ENCODE results near the gene C2orf72. TPM values are rescaled to one million over a fixed set of nuclear protein-coding genes. Genes with fewer than 3 reads are reported as not detected.

The C2orf72 gene
- 0.33 TPM in 1 of 2 replicates, not detected in the other for total RNA-seq
- polyA plus RNA-seq, result 0.09 and 1.9 TPM in 2 replicates
- 0.16 and 1.3 TPM in 2 replicates for polyA plus RNA-seq (2012)
- polyA minus RNA-seq (ENCODE audit: low replicate concordance), result 3.0 TPM in 1 of 2 replicates, not detected in the other

- no peak for DNase-seq (ENCODE audit: low read depth in 2 of 2)
- Histone ChIP-seq H3K4me3 (replicated peaks in 1 of 4; ENCODE audit: control extremely low read depth in 1 of 4, insufficient read depth in 1 of 4, low read depth in 3 of 4, low read length in 4 of 4) (no peak within 1 kb of the TSS), H2AFZ (ENCODE audit: low read length) (peak within 1 kb of the TSS; percentile 20), H3K9ac (ENCODE audit: insufficient read depth, low read length) (no peak within 1 kb of the TSS), H4K20me1 (ENCODE audit: control insufficient read depth, extremely low read depth, insufficient read depth, low read length) (no peaks in the 10 kb centered on the region), H3K79me2 (ENCODE audit: control insufficient read depth, insufficient read depth, low read length) (no peaks in the 10 kb centered on the region), H3K27ac (ENCODE audit: insufficient read depth, low read length) (no peak within 1 kb of the TSS), H3K9me3 (ENCODE audit: control insufficient read depth, insufficient read depth, low read depth, low read length) (no peaks in the 10 kb centered on the region), H3K36me3 (ENCODE audit: control insufficient read depth, insufficient read depth, low read length) (no peaks in the 10 kb centered on the region), H3K4me2 (ENCODE audit: extremely low read depth, insufficient read depth, low read length) (peak within 1 kb of the TSS; percentile 35), H3K27me3 (ENCODE audit: control insufficient read depth, insufficient read depth, low read length) (peaks cover 30% of the 10 kb centered on the region), H3K4me1 (ENCODE audit: control insufficient read depth, extremely low read depth, insufficient read depth, low read length) (no peaks in the 10 kb centered on the region)
- TF ChIP-seq, protein P1, sequence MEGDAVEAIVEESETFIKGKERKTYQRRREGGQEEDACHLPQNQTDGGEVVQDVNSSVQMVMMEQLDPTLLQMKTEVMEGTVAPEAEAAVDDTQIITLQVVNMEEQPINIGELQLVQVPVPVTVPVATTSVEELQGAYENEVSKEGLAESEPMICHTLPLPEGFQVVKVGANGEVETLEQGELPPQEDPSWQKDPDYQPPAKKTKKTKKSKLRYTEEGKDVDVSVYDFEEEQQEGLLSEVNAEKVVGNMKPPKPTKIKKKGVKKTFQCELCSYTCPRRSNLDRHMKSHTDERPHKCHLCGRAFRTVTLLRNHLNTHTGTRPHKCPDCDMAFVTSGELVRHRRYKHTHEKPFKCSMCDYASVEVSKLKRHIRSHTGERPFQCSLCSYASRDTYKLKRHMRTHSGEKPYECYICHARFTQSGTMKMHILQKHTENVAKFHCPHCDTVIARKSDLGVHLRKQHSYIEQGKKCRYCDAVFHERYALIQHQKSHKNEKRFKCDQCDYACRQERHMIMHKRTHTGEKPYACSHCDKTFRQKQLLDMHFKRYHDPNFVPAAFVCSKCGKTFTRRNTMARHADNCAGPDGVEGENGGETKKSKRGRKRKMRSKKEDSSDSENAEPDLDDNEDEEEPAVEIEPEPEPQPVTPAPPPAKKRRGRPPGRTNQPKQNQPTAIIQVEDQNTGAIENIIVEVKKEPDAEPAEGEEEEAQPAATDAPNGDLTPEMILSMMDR (conservative IDR thresholded peaks at IDR 0.05 in 1 of 2, IDR thresholded peaks at IDR 0.05 in 1 of 2; ENCODE audit: low read depth in 1 of 2, low read length in 2 of 2), result no peak
- TF ChIP-seq EZH2 (IDR thresholded peaks at IDR 0.05; ENCODE audit: low read length, missing control alignments), result peak; percentile 86
These were observed at the start of gene C2orf72 for GRCh38 chr2:231037202-231037730. TSS of gene C2orf72 (plus strand) at chr2:231037523. CDS start at chr2:231037566, 43 bp downstream.

DNA sequence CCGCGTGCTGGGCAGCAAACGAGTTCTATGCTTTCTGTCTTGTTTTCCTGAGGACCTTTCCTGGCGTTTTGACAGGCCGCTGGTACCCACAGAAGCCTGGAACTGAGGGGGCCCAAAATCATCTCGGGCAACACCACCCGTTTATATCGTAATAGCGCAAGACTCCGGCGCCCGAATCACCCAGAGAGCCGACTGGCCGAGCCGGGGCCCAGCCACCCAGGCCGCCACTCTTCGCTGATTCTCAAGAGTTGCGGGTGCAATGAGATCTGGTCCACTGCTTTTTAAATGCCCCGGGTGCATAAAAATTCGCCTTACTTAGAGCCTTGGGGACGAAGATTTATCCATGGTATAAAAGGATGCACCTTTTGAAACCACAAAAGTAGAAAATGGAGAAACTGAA lies 47.6 kb upstream of the C2orf72 start:
- Histone ChIP-seq H3K4me3 (replicated peaks in 1 of 4; ENCODE audit: control extremely low read depth in 1 of 4, insufficient read depth in 1 of 4, low read depth in 3 of 4, low read length in 4 of 4) (no peak overlapping the region), H3K27me3 (ENCODE audit: control insufficient read depth, insufficient read depth, low read length) (peaks cover 4% of the 10 kb centered on the region), H3K4me2 (ENCODE audit: extremely low read depth, insufficient read depth, low read length) (no peak overlapping the region), H4K20me1 (ENCODE audit: control insufficient read depth, extremely low read depth, insufficient read depth, low read length) (no peaks in the 10 kb centered on the region), H3K27ac (ENCODE audit: insufficient read depth, low read length) (no peak overlapping the region), H3K79me2 (ENCODE audit: control insufficient read depth, insufficient read depth, low read length) (no peaks in the 10 kb centered on the region), H3K9ac (ENCODE audit: insufficient read depth, low read length) (no peak overlapping the region), H3K36me3 (ENCODE audit: control insufficient read depth, insufficient read depth, low read length) (no peaks in the 10 kb centered on the region), H3K9me3 (ENCODE audit: control insufficient read depth, insufficient read depth, low read depth, low read length) (no peaks in the 10 kb centered on the region), H2AFZ (ENCODE audit: low read length) (no peak overlapping the region), H3K4me1 (ENCODE audit: control insufficient read depth, extremely low read depth, insufficient read depth, low read length) (no peaks in the 10 kb centered on the region)
- no peak for DNase-seq (ENCODE audit: low read depth in 2 of 2)
- TF ChIP-seq EZH2 (IDR thresholded peaks at IDR 0.05; ENCODE audit: low read length, missing control alignments), result no peak
- TF ChIP-seq, protein P1 (conservative IDR thresholded peaks at IDR 0.05 in 1 of 2, IDR thresholded peaks at IDR 0.05 in 1 of 2; ENCODE audit: low read depth in 1 of 2, low read length in 2 of 2), result no peak

DNA sequence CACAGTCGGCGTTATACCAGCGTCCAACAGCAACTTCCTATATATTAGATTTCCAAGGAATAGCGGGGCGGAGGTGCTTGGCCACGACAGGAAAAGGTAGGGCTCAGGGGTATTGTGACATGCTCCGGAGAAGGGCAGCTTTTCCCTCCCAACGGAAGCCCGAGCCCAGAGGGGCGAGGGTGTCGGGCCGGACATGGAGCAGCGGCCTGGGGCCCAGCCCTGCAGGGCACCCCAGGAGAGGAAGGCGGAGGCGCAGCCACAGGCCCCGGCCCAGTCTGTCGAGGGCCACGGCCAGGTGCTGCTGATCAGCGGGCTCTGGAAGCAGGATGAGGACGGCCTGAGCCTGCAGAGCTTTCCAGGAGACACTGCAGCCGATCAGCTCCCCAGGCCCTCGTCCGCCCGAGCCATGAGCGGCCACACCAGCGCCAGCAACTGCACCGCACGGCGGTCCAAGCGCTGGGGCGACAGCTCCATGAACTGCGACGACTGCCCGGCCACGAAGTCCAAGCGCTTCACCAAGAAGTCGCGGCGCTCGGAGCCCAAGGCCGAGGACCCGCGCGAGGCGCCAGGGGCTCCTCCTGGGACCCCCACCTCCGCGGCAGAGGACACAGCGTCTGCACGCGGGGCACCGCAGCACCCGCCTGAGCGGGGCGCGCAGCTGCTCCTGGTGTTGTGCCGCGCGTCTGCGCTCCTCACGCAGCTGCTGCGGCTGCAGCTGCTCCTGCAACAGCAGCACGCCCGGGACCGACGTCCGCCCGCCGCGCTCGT lies 47.0 kb upstream of the C2orf72 start:
- Histone ChIP-seq H3K4me3 (replicated peaks in 1 of 4; ENCODE audit: control extremely low read depth in 1 of 4, insufficient read depth in 1 of 4, low read depth in 3 of 4, low read length in 4 of 4) (no peak overlapping the region), H3K4me1 (ENCODE audit: control insufficient read depth, extremely low read depth, insufficient read depth, low read length) (no peaks in the 10 kb centered on the region), H3K27me3 (ENCODE audit: control insufficient read depth, insufficient read depth, low read length) (peaks cover 4% of the 10 kb centered on the region), H4K20me1 (ENCODE audit: control insufficient read depth, extremely low read depth, insufficient read depth, low read length) (no peaks in the 10 kb centered on the region), H3K9ac (ENCODE audit: insufficient read depth, low read length) (no peak overlapping the region), H3K4me2 (ENCODE audit: extremely low read depth, insufficient read depth, low read length) (no peak overlapping the region), H2AFZ (ENCODE audit: low read length) (no peak overlapping the region), H3K9me3 (ENCODE audit: control insufficient read depth, insufficient read depth, low read depth, low read length) (no peaks in the 10 kb centered on the region), H3K79me2 (ENCODE audit: control insufficient read depth, insufficient read depth, low read length) (no peaks in the 10 kb centered on the region), H3K27ac (ENCODE audit: insufficient read depth, low read length) (no peak overlapping the region), H3K36me3 (ENCODE audit: control insufficient read depth, insufficient read depth, low read length) (no peaks in the 10 kb centered on the region)
- DNase-seq (ENCODE audit: low read depth in 2 of 2), result no peak
- TF ChIP-seq, protein P1 (conservative IDR thresholded peaks at IDR 0.05 in 1 of 2, IDR thresholded peaks at IDR 0.05 in 1 of 2; ENCODE audit: low read depth in 1 of 2, low read length in 2 of 2), result no peak
- TF ChIP-seq EZH2 (IDR thresholded peaks at IDR 0.05; ENCODE audit: low read length, missing control alignments), result no peak

Data from fibroblast of lung (primary cell).